GM23338 (cell line): ENCODE measurements around the gene BICC1. TPM values are rescaled to one million over a fixed set of nuclear protein-coding genes. Genes with fewer than 3 reads are reported as not detected.

Source experiments
- ATAC-seq: fragments of 200-7000 bp; cut with Tn5 transposase; 3 replicates; pipeline ENCODE4 v1.9.1; 2020
- DNase-seq: peaks from one replicate; pipeline ENCODE4 v3.0.0-alpha.2; 2015; ENCODE audit warnings: low spot score
- H2AFZ ChIP-seq: fragments of 200-600 bp; sonication (generic); 2 replicates; pipeline ENCODE4 v1.8.0; 2016; ENCODE audit warnings: antibody characterized with exemption, mild to moderate bottlenecking, moderate library complexity
- H3F3A ChIP-seq: fragments of 200-600 bp; sonication (generic); replicated peaks from 2 replicates; pipeline ENCODE4 v1.8.0; 2017; ENCODE audit warnings: antibody characterized with exemption, mixed run types, low read depth
- H3K27ac ChIP-seq: fragments of 200-600 bp; sonication (generic); 2 replicates; pipeline ENCODE4 v1.6.1; 2016; ENCODE audit warnings: low read depth
- H3K27me3 ChIP-seq: fragments of 200-600 bp; sonication (generic); 2 replicates; pipeline ENCODE4 v1.8.0; 2016; ENCODE audit warnings: mild to moderate bottlenecking, mixed run types, moderate library complexity; ENCODE audit not compliant: insufficient read depth
- H3K36me3 ChIP-seq: fragments of 200-600 bp; sonication (generic); 2 replicates; pipeline ENCODE4 v1.8.0; 2016; ENCODE audit warnings: mild to moderate bottlenecking; ENCODE audit not compliant: insufficient read depth
- H3K4me1 ChIP-seq: fragments of 200-600 bp; sonication (generic); 2 replicates; pipeline ENCODE4 v1.8.0; 2016; ENCODE audit warnings: mild to moderate bottlenecking, moderate library complexity; ENCODE audit not compliant: insufficient read depth
- H3K4me2 ChIP-seq: fragments of 200-600 bp; sonication (generic); 2 replicates; pipeline ENCODE4 v1.7.1; 2017; ENCODE audit warnings: mixed run types
- H3K4me3 ChIP-seq: fragments of 200-600 bp; sonication (generic); 2 replicates; pipeline ENCODE4 v1.6.1; 2016; ENCODE audit warnings: mixed run types
- H3K79me2 ChIP-seq: fragments of 200-600 bp; sonication (generic); replicated peaks from 2 replicates; pipeline ENCODE4 v1.8.0; 2017; ENCODE audit warnings: mild to moderate bottlenecking; ENCODE audit not compliant: insufficient read depth
- H3K9me2 ChIP-seq: fragments of 200-600 bp; sonication (generic); 2 replicates; pipeline ENCODE4 v1.8.0; 2017; ENCODE audit not compliant: insufficient read depth
- H4K20me1 ChIP-seq: fragments of 200-600 bp; sonication (generic); replicated peaks from 2 replicates; pipeline ENCODE4 v1.8.0; 2017; ENCODE audit warnings: mild to moderate bottlenecking; ENCODE audit not compliant: insufficient read depth
- H3K27ac Mint-ChIP-seq: 2 replicates; pipeline ENCODE4 v1.8.0; 2020; ENCODE audit warnings: inconsistent platforms, mild to moderate bottlenecking, moderate library complexity, mixed read lengths
- H3K27me3 Mint-ChIP-seq: 3 replicates; pipeline ENCODE4 v1.8.0; 2022; ENCODE audit warnings: low read depth, mild to moderate bottlenecking, moderate library complexity, mixed read lengths, inconsistent platforms; ENCODE audit not compliant: insufficient read depth, poor library complexity
- H3K36me3 Mint-ChIP-seq: 3 replicates; pipeline ENCODE4 v1.8.0; 2021; ENCODE audit warnings: low read depth, mild to moderate bottlenecking, inconsistent platforms, moderate library complexity, mixed read lengths
- H3K4me1 Mint-ChIP-seq: 3 replicates; pipeline ENCODE4 v1.8.0; 2020; ENCODE audit warnings: mild to moderate bottlenecking, inconsistent platforms, mixed read lengths
- H3K4me3 Mint-ChIP-seq: 3 replicates; pipeline ENCODE4 v1.8.0; 2021; ENCODE audit warnings: moderate library complexity, mild to moderate bottlenecking, inconsistent platforms, mixed read lengths
- H3K9me3 Mint-ChIP-seq: 3 replicates; pipeline ENCODE4 v1.8.0; 2020; ENCODE audit warnings: moderate library complexity, mild to moderate bottlenecking, inconsistent platforms, mixed read lengths
- CREB1 ChIP-seq: fragments of 250-450 bp; sonication (Bioruptor Pico); IDR thresholded peaks from 2 replicates; pipeline ENCODE4 v1.5.0; 2020; ENCODE audit warnings: low read depth, mild to moderate bottlenecking, moderate library complexity
- CTCF ChIP-seq, 2 experiments: fragments of 200-600 bp in 1 of 2; sonication (generic) in 1 of 2; conservative IDR thresholded peaks; 2 replicates each; pipeline versions ENCODE4 v1.5.1 to v1.6.1; 2016 to 2017; ENCODE audit warnings: antibody characterized with exemption in 2 of 2, low read depth in 2 of 2, mild to moderate bottlenecking in 2 of 2, moderate library complexity in 1 of 2
- ETS1 ChIP-seq: IDR thresholded peaks from 2 replicates; pipeline ENCODE4 v1.6.1; 2016; ENCODE audit warnings: antibody characterized with exemption
- EZH2 ChIP-seq: fragments of 200-600 bp; sonication (generic); IDR thresholded peaks from one replicate; pipeline ENCODE4 v1.8.0; 2017; ENCODE audit warnings: antibody characterized with exemption, mild to moderate bottlenecking, low read depth; ENCODE audit not compliant: unreplicated experiment
- EZH2phosphoT487 ChIP-seq: fragments of 200-600 bp; sonication (generic); IDR thresholded peaks from one replicate; pipeline ENCODE4 v1.8.1; 2018; ENCODE audit warnings: antibody characterized with exemption; ENCODE audit not compliant: unreplicated experiment
- JUNB ChIP-seq: IDR thresholded peaks from one replicate; pipeline ENCODE4 v1.6.1; 2016; ENCODE audit warnings: antibody characterized with exemption; ENCODE audit not compliant: unreplicated experiment
- NANOG ChIP-seq: IDR thresholded peaks from 2 replicates; pipeline ENCODE4 v1.6.1; 2016; ENCODE audit warnings: antibody characterized with exemption, borderline replicate concordance
- POLR2AphosphoS5 ChIP-seq: IDR thresholded peaks from 2 replicates; pipeline ENCODE4 v1.6.1; 2016; ENCODE audit warnings: antibody characterized with exemption, low read depth
- REST ChIP-seq: IDR thresholded peaks from one replicate; pipeline ENCODE4 v1.6.1; 2018; ENCODE audit warnings: antibody characterized with exemption; ENCODE audit not compliant: unreplicated experiment
- STAT1 ChIP-seq: IDR thresholded peaks from one replicate; pipeline ENCODE4 v1.6.1; 2016; ENCODE audit warnings: antibody characterized with exemption; ENCODE audit not compliant: unreplicated experiment
- ZNF114 ChIP-seq: fragments of 250-450 bp; sonication (Bioruptor Pico); IDR thresholded peaks from 2 replicates; pipeline ENCODE4 v1.5.0; 2020; ENCODE audit warnings: mild to moderate bottlenecking, moderate library complexity
- ZNF331 ChIP-seq: fragments of 250-450 bp; sonication (Bioruptor Pico); IDR thresholded peaks from 2 replicates; pipeline ENCODE4 v1.5.0; 2020; ENCODE audit warnings: low read depth, mild to moderate bottlenecking, moderate library complexity
- ZNF462 ChIP-seq: fragments of 250-450 bp; sonication (Bioruptor Pico); IDR thresholded peaks from 2 replicates; pipeline ENCODE4 v1.5.0; 2020; ENCODE audit warnings: mild to moderate bottlenecking, moderate library complexity
- polyA plus RNA-seq: library from polyadenylated mRNA; unstranded; fragments of >200 nt; fragmentation: Nextera tagmentation; extraction: Ambion mirVana; gene quantifications from 2 replicates; pipeline ENCODE4 v1.2.1, GENCODE V29; 2016
- total RNA-seq: library from RNA; depleted of rRNA; stranded (reverse); fragments of >200 nt; shearing (Covaris generic); gene quantifications from 2 replicates; pipeline ENCODE4 v1.2.3, GENCODE V29; 2014

BICC1 gene
- total and polyA plus RNA-seq, 2 experiments from 2014 or later = 1.3 to 2.2 TPM

GRCh38 chr10:58838561-58839208, 326.0 kb downstream of the BICC1 start:
- Mint-ChIP-seq H3K36me3 (peaks cover 4% of the 10 kb centered on the region; the same call in 1 of the 3 replicates), H3K27me3 (peaks cover 6% of the 10 kb centered on the region), H3K27ac (no peak overlapping the region), H3K4me1 (peaks cover 4% of the 10 kb centered on the region), H3K9me3 (peaks cover 5% of the 10 kb centered on the region; the same call in 1 of the 3 replicates), H3K4me3 (no peak overlapping the region)
- no peaks in the 10 kb centered on the region for H3K36me3 ChIP-seq
- H2AFZ ChIP-seq = no peak overlapping the region
- no peaks in the 10 kb centered on the region for H4K20me1 ChIP-seq
- no peaks in the 10 kb centered on the region for H3K79me2 ChIP-seq
- H3K4me1 ChIP-seq = peaks cover 4% of the 10 kb centered on the region; the same call in 1 of the 2 replicates
- DNase-seq (no peak), ATAC-seq (no peak)
- H3K27me3 ChIP-seq = no peaks in the 10 kb centered on the region
- no peak overlapping the region for H3K27ac ChIP-seq
- no peaks in the 10 kb centered on the region for H3F3A ChIP-seq
- no peak overlapping the region for H3K4me3 ChIP-seq
- no peaks in the 10 kb centered on the region; the same call in 1 of the 2 replicates for H3K9me2 ChIP-seq
- TF ChIP-seq EZH2 = no peak
- no peak for TF ChIP-seq JUNB
- no peak for TF ChIP-seq STAT1
- TF ChIP-seq CREB1 (CRISPR knock-in tag) = no peak
- no peak for TF ChIP-seq ZNF462 (CRISPR knock-in tag)
- TF ChIP-seq ZNF114 (CRISPR knock-in tag) = no peak
- no peak for TF ChIP-seq CTCF (conservative IDR thresholded peaks at IDR 0.05; ENCODE audit: low read depth in 2 of 2)
- TF ChIP-seq REST = no peak
- no peak for TF ChIP-seq ETS1
- TF ChIP-seq NANOG = no peak
- no peak for TF ChIP-seq POLR2AphosphoS5
- no peak for TF ChIP-seq EZH2phosphoT487
- no peak for TF ChIP-seq ZNF331 (CRISPR knock-in tag)
- H3K4me2 ChIP-seq = no peak overlapping the region
